Keratinocyte (primary cell): Measurements from ENCODE around the gene CELA1.

Experiments used
- EZH2 ChIP-seq: IDR thresholded peaks from one replicate; pipeline ENCODE4 v1.6.1; 2012; ENCODE audit warnings: inconsistent platforms, mild to moderate bottlenecking, low read length, moderate library complexity
- TF ChIP-seq, protein P1 (sequence below), 3 experiments: IDR thresholded peaks in 1 of 3; conservative IDR thresholded peaks in 1 of 3; optimal IDR thresholded peaks in 1 of 3; 2 replicates in 2 of 3; 3 replicates in 1 of 3; pipeline versions ENCODE3 to v1.5.1; 2011; ENCODE audit warnings: low read length in 3 of 3, mild to moderate bottlenecking in 3 of 3, moderate library complexity in 2 of 3, control low read depth in 1 of 3, inconsistent platforms in 1 of 3; ENCODE audit not compliant: insufficient read depth in 2 of 3; ENCODE audit errors: extremely low read depth in 1 of 3

DNA sequence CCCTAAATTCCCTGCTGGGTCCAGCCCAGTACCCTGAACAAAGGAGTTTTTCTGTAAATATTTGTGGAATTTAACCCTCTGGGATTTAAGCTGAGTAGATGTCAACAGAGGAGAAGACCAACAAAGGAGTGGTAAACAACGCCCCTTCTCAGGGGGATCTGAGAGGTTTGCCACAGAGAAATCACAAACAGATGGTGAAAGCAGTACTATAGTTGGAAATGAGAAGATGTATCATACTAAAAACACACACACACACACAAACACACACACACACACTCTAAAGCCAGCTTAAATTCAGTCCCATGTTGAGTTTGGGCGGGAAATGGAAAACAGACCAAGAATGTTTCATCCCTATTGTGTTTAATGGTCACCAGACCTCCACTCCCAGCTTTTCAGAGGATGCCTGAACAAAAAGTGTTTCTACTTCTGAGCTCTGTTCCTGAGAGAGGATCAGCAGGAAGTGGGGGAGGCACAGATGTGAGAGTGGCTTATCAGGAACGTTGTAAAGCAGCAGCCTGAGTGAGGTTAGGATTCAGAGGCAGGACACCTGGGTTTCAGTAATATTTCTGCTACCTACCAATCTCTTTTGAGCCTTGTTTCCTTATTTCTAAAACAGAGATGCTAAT, 25.7 kb downstream of the CELA1 start:
- TF ChIP-seq, protein P1, sequence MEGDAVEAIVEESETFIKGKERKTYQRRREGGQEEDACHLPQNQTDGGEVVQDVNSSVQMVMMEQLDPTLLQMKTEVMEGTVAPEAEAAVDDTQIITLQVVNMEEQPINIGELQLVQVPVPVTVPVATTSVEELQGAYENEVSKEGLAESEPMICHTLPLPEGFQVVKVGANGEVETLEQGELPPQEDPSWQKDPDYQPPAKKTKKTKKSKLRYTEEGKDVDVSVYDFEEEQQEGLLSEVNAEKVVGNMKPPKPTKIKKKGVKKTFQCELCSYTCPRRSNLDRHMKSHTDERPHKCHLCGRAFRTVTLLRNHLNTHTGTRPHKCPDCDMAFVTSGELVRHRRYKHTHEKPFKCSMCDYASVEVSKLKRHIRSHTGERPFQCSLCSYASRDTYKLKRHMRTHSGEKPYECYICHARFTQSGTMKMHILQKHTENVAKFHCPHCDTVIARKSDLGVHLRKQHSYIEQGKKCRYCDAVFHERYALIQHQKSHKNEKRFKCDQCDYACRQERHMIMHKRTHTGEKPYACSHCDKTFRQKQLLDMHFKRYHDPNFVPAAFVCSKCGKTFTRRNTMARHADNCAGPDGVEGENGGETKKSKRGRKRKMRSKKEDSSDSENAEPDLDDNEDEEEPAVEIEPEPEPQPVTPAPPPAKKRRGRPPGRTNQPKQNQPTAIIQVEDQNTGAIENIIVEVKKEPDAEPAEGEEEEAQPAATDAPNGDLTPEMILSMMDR (optimal IDR thresholded peaks at IDR 0.05 in 1 of 3, IDR thresholded peaks at IDR 0.05 in 1 of 3, conservative IDR thresholded peaks at IDR 0.05 in 1 of 3; ENCODE audit: extremely low read depth in 1 of 3, insufficient read depth in 2 of 3, low read length in 3 of 3) = no peak
- TF ChIP-seq EZH2 = no peak
